Measurements from ENCODE around the gene KIAA0513.
A peak's percentile ranks its signal among the peaks of the same experiment; 100 is the strongest.

The KIAA0513 gene

GRCh38 chr16:85010446-85010930 is 17.1 kb upstream of the KIAA0513 start:
- H3K27me3 ChIP-seq (ENCODE audit: insufficient read depth, low read length), result no peaks in the 10 kb centered on the region
- H3K4me3 ChIP-seq (ENCODE audit: low read length), result peak overlapping the region; percentile 87
- no peaks in the 10 kb centered on the region for H3K9me3 ChIP-seq (ENCODE audit: low read length)
- peaks cover 10% of the 10 kb centered on the region for H3K4me1 ChIP-seq (ENCODE audit: insufficient read depth, low read length)
- H2AFZ ChIP-seq (ENCODE audit: low read depth, low read length), result peak overlapping the region; percentile 69
- H3K36me3 ChIP-seq (ENCODE audit: insufficient read depth, low read length), result no peaks in the 10 kb centered on the region

GRCh38 chr16:85010931-85011845 is 16.4 kb upstream of the KIAA0513 start, which contains the start of gene ZDHHC7:
Gene ZDHHC7 (minus strand): TSS chr16:85011535. CDS start chr16:84990618, 20,917 bp downstream.
- Histone ChIP-seq H3K9me3 (ENCODE audit: low read length) (no peaks in the 10 kb centered on the region), H3K4me1 (ENCODE audit: insufficient read depth, low read length) (peaks cover 10% of the 10 kb centered on the region), H2AFZ (ENCODE audit: low read depth, low read length) (peak within 1 kb of the TSS; percentile 69), H3K27me3 (ENCODE audit: insufficient read depth, low read length) (no peaks in the 10 kb centered on the region), H3K4me3 (ENCODE audit: low read length) (peak within 1 kb of the TSS; percentile 87), H3K36me3 (ENCODE audit: insufficient read depth, low read length) (no peaks in the 10 kb centered on the region)

GRCh38 chr16:85011846-85012284 is 15.7 kb upstream of the KIAA0513 start:
- Histone ChIP-seq H3K9me3 (ENCODE audit: low read length) (no peaks in the 10 kb centered on the region), H3K27me3 (ENCODE audit: insufficient read depth, low read length) (no peaks in the 10 kb centered on the region), H3K36me3 (ENCODE audit: insufficient read depth, low read length) (no peaks in the 10 kb centered on the region), H2AFZ (ENCODE audit: low read depth, low read length) (peak overlapping the region; percentile 69), H3K4me1 (ENCODE audit: insufficient read depth, low read length) (peaks cover 10% of the 10 kb centered on the region), H3K4me3 (ENCODE audit: low read length) (peak overlapping the region; percentile 87)

GRCh38 chr16:85014311-85014710 is 13.3 kb upstream of the KIAA0513 start:
- Histone ChIP-seq H3K4me3 (ENCODE audit: low read length) (no peak overlapping the region), H3K36me3 (ENCODE audit: insufficient read depth, low read length) (no peaks in the 10 kb centered on the region), H2AFZ (ENCODE audit: low read depth, low read length) (no peak overlapping the region), H3K27me3 (ENCODE audit: insufficient read depth, low read length) (no peaks in the 10 kb centered on the region), H3K4me1 (ENCODE audit: insufficient read depth, low read length) (peaks cover 10% of the 10 kb centered on the region), H3K9me3 (ENCODE audit: low read length) (no peaks in the 10 kb centered on the region)

- no peak overlapping the region for H2AFZ ChIP-seq (ENCODE audit: low read depth, low read length)
- H3K4me1 ChIP-seq (ENCODE audit: insufficient read depth, low read length), result peaks cover 4% of the 10 kb centered on the region
- no peak overlapping the region for H3K4me3 ChIP-seq (ENCODE audit: low read length)
- no peaks in the 10 kb centered on the region for H3K27me3 ChIP-seq (ENCODE audit: insufficient read depth, low read length)
- no peaks in the 10 kb centered on the region for H3K36me3 ChIP-seq (ENCODE audit: insufficient read depth, low read length)
- no peaks in the 10 kb centered on the region for H3K9me3 ChIP-seq (ENCODE audit: low read length)
These were observed 12.0 kb upstream of the KIAA0513 start for GRCh38 chr16:85015481-85016187.

- Histone ChIP-seq H3K36me3 (ENCODE audit: insufficient read depth, low read length) (no peaks in the 10 kb centered on the region), H3K4me1 (ENCODE audit: insufficient read depth, low read length) (no peaks in the 10 kb centered on the region), H3K9me3 (ENCODE audit: low read length) (no peaks in the 10 kb centered on the region), H3K27me3 (ENCODE audit: insufficient read depth, low read length) (no peaks in the 10 kb centered on the region), H2AFZ (ENCODE audit: low read depth, low read length) (no peak overlapping the region), H3K4me3 (ENCODE audit: low read length) (no peak overlapping the region)
These were observed 10.4 kb upstream of the KIAA0513 start for GRCh38 chr16:85017151-85017550.

GRCh38 chr16:85017633-85018032 is 10.0 kb upstream of the KIAA0513 start:
- Histone ChIP-seq H2AFZ (ENCODE audit: low read depth, low read length) (no peak overlapping the region), H3K36me3 (ENCODE audit: insufficient read depth, low read length) (no peaks in the 10 kb centered on the region), H3K27me3 (ENCODE audit: insufficient read depth, low read length) (no peaks in the 10 kb centered on the region), H3K4me1 (ENCODE audit: insufficient read depth, low read length) (no peaks in the 10 kb centered on the region), H3K4me3 (ENCODE audit: low read length) (no peak overlapping the region), H3K9me3 (ENCODE audit: low read length) (no peaks in the 10 kb centered on the region)

GRCh38 chr16:85018529-85019236 is 8.9 kb upstream of the KIAA0513 start:
- H3K9me3 ChIP-seq (ENCODE audit: low read length), result no peaks in the 10 kb centered on the region
- no peak overlapping the region for H2AFZ ChIP-seq (ENCODE audit: low read depth, low read length)
- H3K4me3 ChIP-seq (ENCODE audit: low read length), result no peak overlapping the region
- no peaks in the 10 kb centered on the region for H3K4me1 ChIP-seq (ENCODE audit: insufficient read depth, low read length)
- H3K27me3 ChIP-seq (ENCODE audit: insufficient read depth, low read length), result no peaks in the 10 kb centered on the region
- H3K36me3 ChIP-seq (ENCODE audit: insufficient read depth, low read length), result no peaks in the 10 kb centered on the region

GRCh38 chr16:85019659-85020245 is 7.8 kb upstream of the KIAA0513 start:
- no peaks in the 10 kb centered on the region for H3K9me3 ChIP-seq (ENCODE audit: low read length)
- no peak overlapping the region for H3K4me3 ChIP-seq (ENCODE audit: low read length)
- H3K36me3 ChIP-seq (ENCODE audit: insufficient read depth, low read length), result no peaks in the 10 kb centered on the region
- H3K4me1 ChIP-seq (ENCODE audit: insufficient read depth, low read length), result no peaks in the 10 kb centered on the region
- H3K27me3 ChIP-seq (ENCODE audit: insufficient read depth, low read length), result no peaks in the 10 kb centered on the region
- no peak overlapping the region for H2AFZ ChIP-seq (ENCODE audit: low read depth, low read length)

GRCh38 chr16:85025781-85026653 is 1.6 kb upstream of the KIAA0513 start:
- Histone ChIP-seq H3K4me1 (ENCODE audit: insufficient read depth, low read length) (peaks cover 19% of the 10 kb centered on the region), H3K4me3 (ENCODE audit: low read length) (no peak overlapping the region), H3K9me3 (ENCODE audit: low read length) (no peaks in the 10 kb centered on the region), H3K27me3 (ENCODE audit: insufficient read depth, low read length) (no peaks in the 10 kb centered on the region), H2AFZ (ENCODE audit: low read depth, low read length) (no peak overlapping the region), H3K36me3 (ENCODE audit: insufficient read depth, low read length) (no peaks in the 10 kb centered on the region)

GRCh38 chr16:85026703-85027102 is 892 bp upstream of the KIAA0513 start:
- no peaks in the 10 kb centered on the region for H3K9me3 ChIP-seq (ENCODE audit: low read length)
- H3K4me3 ChIP-seq (ENCODE audit: low read length), result peak overlapping the region; percentile 62
- no peaks in the 10 kb centered on the region for H3K36me3 ChIP-seq (ENCODE audit: insufficient read depth, low read length)
- H3K4me1 ChIP-seq (ENCODE audit: insufficient read depth, low read length), result peaks cover 19% of the 10 kb centered on the region
- no peaks in the 10 kb centered on the region for H3K27me3 ChIP-seq (ENCODE audit: insufficient read depth, low read length)
- no peak overlapping the region for H2AFZ ChIP-seq (ENCODE audit: low read depth, low read length)

Data from neuron (in vitro differentiated cells).